K562 (cell line): Measurements from ENCODE around the gene GPSM3. TPM values are rescaled to one million over a fixed set of nuclear protein-coding genes. Genes with fewer than 3 reads are reported as not detected.

ENCODE experiments used
- BRD9 ChIP-seq: fragments of 450-650 bp; IDR thresholded peaks from 2 replicates; pipeline ENCODE4 v1.6.1; 2018; ENCODE audit warnings: low read depth; ENCODE audit not compliant: partially characterized antibody
- CAMTA2 ChIP-seq: fragments of 250-450 bp; sonication (Bioruptor Pico); conservative IDR thresholded peaks from 2 replicates; pipeline ENCODE4 v1.5.1; 2022
- GATA2 ChIP-seq: sonication (generic); formaldehyde crosslinking; IDR thresholded peaks from 2 replicates; pipeline ENCODE4 v1.4.0; 2020; ENCODE audit warnings: mild to moderate bottlenecking, missing genetic modification reagents
- GATAD2A ChIP-seq: fragments of 450-650 bp; IDR thresholded peaks from 2 replicates; pipeline ENCODE4 v1.6.1; 2017
- HIVEP1 ChIP-seq: fragments of 250-450 bp; sonication (Bioruptor Pico); IDR thresholded peaks from 2 replicates; pipeline ENCODE4 v1.4.0; 2020; ENCODE audit warnings: mild to moderate bottlenecking
- KLF1 ChIP-seq: fragments of 450-650 bp; IDR thresholded peaks from 2 replicates; pipeline ENCODE4 v1.6.1; 2016; ENCODE audit warnings: missing genetic modification characterization, missing compliant biosample characterization
- NCOA4 ChIP-seq: fragments of 450-650 bp; IDR thresholded peaks from 2 replicates; pipeline ENCODE4 v1.6.1; 2018; ENCODE audit warnings: mild to moderate bottlenecking; ENCODE audit not compliant: partially characterized antibody
- NFIX ChIP-seq: fragments of 250-450 bp; sonication (Bioruptor Pico); IDR thresholded peaks from 2 replicates; pipeline ENCODE4 v1.4.0; 2020; ENCODE audit warnings: low read depth, mild to moderate bottlenecking, moderate library complexity
- NONO ChIP-seq, 2 experiments: fragments of 200-400 bp in 1 of 2; fragments of 450-650 bp in 1 of 2; formaldehyde crosslinking in 1 of 2; IDR thresholded peaks; 2 replicates each; pipeline ENCODE4 v1.6.1; 2017; ENCODE audit warnings: low read depth in 2 of 2, mild to moderate bottlenecking in 2 of 2, moderate library complexity in 2 of 2, low read length in 1 of 2
- SMAD3 ChIP-seq: fragments of 450-650 bp; formaldehyde crosslinking; conservative IDR thresholded peaks from 2 replicates; pipeline ENCODE4 v1.4.0; 2020; ENCODE audit warnings: mild to moderate bottlenecking
- SP2 ChIP-seq: IDR thresholded peaks from 2 replicates; pipeline ENCODE4 v1.6.1; 2011; ENCODE audit warnings: mild to moderate bottlenecking, low read depth, low read length, moderate library complexity; ENCODE audit not compliant: poor library complexity, severe bottlenecking; ENCODE audit errors: extremely low read depth
- ZFP30 ChIP-seq: fragments of 250-450 bp; sonication (Bioruptor Pico); IDR thresholded peaks from 2 replicates; pipeline ENCODE4 v1.8.0; 2022; ENCODE audit warnings: moderate library complexity, mild to moderate bottlenecking, inconsistent platforms, borderline replicate concordance
- ZFX ChIP-seq: sonication (generic); formaldehyde crosslinking; IDR thresholded peaks from 2 replicates; pipeline ENCODE4 v1.8.0; 2022; ENCODE audit warnings: mild to moderate bottlenecking, missing genetic modification reagents, moderate library complexity
- ZNF398 ChIP-seq: fragments of 250-450 bp; sonication (Bioruptor Pico); IDR thresholded peaks from 2 replicates; pipeline ENCODE4 v1.8.0; 2021; ENCODE audit warnings: moderate library complexity, mild to moderate bottlenecking, inconsistent platforms
- polyA plus RNA-seq, 8 experiments: library from polyadenylated mRNA; depleted of rRNA in 4 of 8; stranded (reverse) in 5 of 8; unstranded in 3 of 8; fragments of >200 nt; fragmentation: Nextera tagmentation in 2 of 8; fragmentation: Illumina TruSeq in 1 of 8; extraction: Ambion mirVana in 2 of 8; extraction: Trizol in 1 of 8; gene quantifications; 2 replicates each; pipeline versions ENCODE4 v1.2.1 to v1.2.3, GENCODE V29; 2011 to 2014; ENCODE audit warnings: inconsistent platforms in 1 of 8, missing spikeins in 1 of 8
- total RNA-seq, 7 experiments: library from RNA; depleted of rRNA in 6 of 7; stranded (reverse); fragments of >200 nt in 6 of 7; fragmentation: Illumina TruSeq in 2 of 7; extraction: Trizol in 2 of 7; gene quantifications; 2 replicates each; pipeline versions ENCODE4 v1.2.1 to v1.2.3, GENCODE V29; 2011 to 2021; ENCODE audit warnings: low replicate concordance in 1 of 7
- TF ChIP-seq, protein P1 (sequence below): fragments of 250-450 bp; sonication (Bioruptor Pico); IDR thresholded peaks from 2 replicates; pipeline ENCODE4 v1.4.0; 2020
- TF ChIP-seq, protein P2 (sequence below): sonication (generic); IDR thresholded peaks from 2 replicates; pipeline ENCODE4 v1.6.1; 2016
- TF ChIP-seq, protein P3 (sequence below), 2 experiments: fragments of 250-450 bp in 1 of 2; fragments of 450-650 bp in 1 of 2; sonication (Bioruptor Pico) in 1 of 2; IDR thresholded peaks; 2 replicates each; pipeline versions ENCODE4 v1.6.1 to v1.8.0; 2016 to 2021; ENCODE audit warnings: mild to moderate bottlenecking in 2 of 2, moderate library complexity in 2 of 2, missing compliant biosample characterization in 1 of 2, missing genetic modification characterization in 1 of 2

Gene GPSM3
- total and polyA plus RNA-seq, 9 of the 15 experiments (the other 6 are each of a cell fraction or from before 2014, with no cell fraction given) = 5.3 to 42.6 (median 24.4) TPM

DNA sequence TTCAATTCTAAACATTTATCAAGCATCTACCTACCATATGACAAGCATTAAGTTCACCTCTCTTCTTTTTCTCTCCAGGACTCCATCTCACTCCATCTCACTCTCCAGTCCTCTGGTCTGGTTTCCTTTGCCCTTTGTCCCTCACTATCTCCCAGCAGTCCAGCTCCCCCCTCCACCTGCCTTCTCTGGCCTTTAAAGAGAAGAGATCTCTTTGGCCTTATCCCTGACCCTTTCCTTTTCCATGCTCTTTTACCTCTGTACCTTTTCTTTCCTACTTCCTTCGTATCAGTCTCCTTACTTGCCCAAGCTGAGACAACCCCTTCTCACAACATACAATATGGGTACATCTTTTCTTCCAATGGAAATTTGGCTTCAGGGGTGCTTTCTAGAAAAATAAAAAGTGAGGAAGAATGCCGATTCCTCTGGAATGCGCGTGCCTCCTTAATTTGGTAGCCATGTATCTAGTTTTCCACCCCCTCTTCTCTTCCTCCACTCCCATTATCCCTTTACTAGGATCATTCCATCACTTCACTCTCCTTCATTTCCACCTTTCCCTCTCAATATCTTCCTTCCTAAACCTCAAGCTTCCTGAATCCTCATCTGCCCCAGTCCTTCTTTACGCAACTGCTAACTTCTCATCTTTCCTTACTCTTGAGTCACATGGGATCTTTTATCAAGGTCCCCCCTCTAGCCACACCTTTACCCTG is 15.8 kb downstream of the GPSM3 start (continued):
- TF ChIP-seq, protein P1, sequence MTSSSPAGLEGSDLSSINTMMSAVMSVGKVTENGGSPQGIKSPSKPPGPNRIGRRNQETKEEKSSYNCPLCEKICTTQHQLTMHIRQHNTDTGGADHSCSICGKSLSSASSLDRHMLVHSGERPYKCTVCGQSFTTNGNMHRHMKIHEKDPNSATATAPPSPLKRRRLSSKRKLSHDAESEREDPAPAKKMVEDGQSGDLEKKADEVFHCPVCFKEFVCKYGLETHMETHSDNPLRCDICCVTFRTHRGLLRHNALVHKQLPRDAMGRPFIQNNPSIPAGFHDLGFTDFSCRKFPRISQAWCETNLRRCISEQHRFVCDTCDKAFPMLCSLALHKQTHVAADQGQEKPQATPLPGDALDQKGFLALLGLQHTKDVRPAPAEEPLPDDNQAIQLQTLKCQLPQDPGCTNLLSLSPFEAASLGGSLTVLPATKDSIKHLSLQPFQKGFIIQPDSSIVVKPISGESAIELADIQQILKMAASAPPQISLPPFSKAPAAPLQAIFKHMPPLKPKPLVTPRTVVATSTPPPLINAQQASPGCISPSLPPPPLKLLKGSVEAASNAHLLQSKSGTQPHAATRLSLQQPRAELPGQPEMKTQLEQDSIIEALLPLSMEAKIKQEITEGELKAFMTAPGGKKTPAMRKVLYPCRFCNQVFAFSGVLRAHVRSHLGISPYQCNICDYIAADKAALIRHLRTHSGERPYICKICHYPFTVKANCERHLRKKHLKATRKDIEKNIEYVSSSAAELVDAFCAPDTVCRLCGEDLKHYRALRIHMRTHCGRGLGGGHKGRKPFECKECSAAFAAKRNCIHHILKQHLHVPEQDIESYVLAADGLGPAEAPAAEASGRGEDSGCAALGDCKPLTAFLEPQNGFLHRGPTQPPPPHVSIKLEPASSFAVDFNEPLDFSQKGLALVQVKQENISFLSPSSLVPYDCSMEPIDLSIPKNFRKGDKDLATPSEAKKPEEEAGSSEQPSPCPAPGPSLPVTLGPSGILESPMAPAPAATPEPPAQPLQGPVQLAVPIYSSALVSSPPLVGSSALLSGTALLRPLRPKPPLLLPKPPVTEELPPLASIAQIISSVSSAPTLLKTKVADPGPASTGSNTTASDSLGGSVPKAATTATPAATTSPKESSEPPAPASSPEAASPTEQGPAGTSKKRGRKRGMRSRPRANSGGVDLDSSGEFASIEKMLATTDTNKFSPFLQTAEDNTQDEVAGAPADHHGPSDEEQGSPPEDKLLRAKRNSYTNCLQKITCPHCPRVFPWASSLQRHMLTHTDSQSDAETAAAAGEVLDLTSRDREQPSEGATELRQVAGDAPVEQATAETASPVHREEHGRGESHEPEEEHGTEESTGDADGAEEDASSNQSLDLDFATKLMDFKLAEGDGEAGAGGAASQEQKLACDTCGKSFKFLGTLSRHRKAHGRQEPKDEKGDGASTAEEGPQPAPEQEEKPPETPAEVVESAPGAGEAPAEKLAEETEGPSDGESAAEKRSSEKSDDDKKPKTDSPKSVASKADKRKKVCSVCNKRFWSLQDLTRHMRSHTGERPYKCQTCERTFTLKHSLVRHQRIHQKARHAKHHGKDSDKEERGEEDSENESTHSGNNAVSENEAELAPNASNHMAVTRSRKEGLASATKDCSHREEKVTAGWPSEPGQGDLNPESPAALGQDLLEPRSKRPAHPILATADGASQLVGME (CRISPR knock-in tag) = 0 out of 2 replicates have a peak, but pooled peaks have one; percentile 66
- no peak for TF ChIP-seq ZNF398 (CRISPR knock-in tag)
- 0 out of 2 replicates have a peak, but pooled peaks have one; percentile 8 for TF ChIP-seq GATA2
- no peak for TF ChIP-seq SMAD3 (CRISPR knock-in tag)
- TF ChIP-seq NCOA4 = no peak
- no peak for TF ChIP-seq GATAD2A
- TF ChIP-seq NONO (IDR thresholded peaks at IDR 0.05; ENCODE audit: low read depth in 2 of 2, low read length in 1 of 2) = no peak
- 0 out of 2 replicates have a peak, but pooled peaks have one; percentile 6 for TF ChIP-seq NFIX (CRISPR knock-in tag)
- no peak for TF ChIP-seq ZFX (CRISPR knock-in tag)
- TF ChIP-seq, protein P2, sequence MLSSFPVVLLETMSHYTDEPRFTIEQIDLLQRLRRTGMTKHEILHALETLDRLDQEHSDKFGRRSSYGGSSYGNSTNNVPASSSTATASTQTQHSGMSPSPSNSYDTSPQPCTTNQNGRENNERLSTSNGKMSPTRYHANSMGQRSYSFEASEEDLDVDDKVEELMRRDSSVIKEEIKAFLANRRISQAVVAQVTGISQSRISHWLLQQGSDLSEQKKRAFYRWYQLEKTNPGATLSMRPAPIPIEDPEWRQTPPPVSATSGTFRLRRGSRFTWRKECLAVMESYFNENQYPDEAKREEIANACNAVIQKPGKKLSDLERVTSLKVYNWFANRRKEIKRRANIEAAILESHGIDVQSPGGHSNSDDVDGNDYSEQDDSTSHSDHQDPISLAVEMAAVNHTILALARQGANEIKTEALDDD = no peak
- TF ChIP-seq CAMTA2 (CRISPR knock-in tag) = no peak
- TF ChIP-seq, protein P3, sequence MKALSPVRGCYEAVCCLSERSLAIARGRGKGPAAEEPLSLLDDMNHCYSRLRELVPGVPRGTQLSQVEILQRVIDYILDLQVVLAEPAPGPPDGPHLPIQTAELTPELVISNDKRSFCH (CRISPR knock-in tag; IDR thresholded peaks at IDR 0.05) = no peak
- TF ChIP-seq, protein P3 (tag; IDR thresholded peaks at IDR 0.05) = no peak
- TF ChIP-seq HIVEP1 (CRISPR knock-in tag) = no peak
- TF ChIP-seq SP2 = no peak
- TF ChIP-seq KLF1 (tag) = no peak
- TF ChIP-seq BRD9 = peak; percentile 11
- no peak for TF ChIP-seq ZFP30 (CRISPR knock-in tag)
